Neural crest cell (in vitro differentiated cells): ENCODE measurements around the gene STX3. TPM values are rescaled to one million over a fixed set of nuclear protein-coding genes. Genes with fewer than 3 reads are reported as not detected.

Source experiments
- DNase-seq: peaks from one replicate; pipeline ENCODE4 v3.0.0; 2021; ENCODE audit warnings: low read depth, mixed read lengths, low spot score
- H3K27ac Mint-ChIP-seq: one replicate; pipeline ENCODE4 v1.8.0; 2021; ENCODE audit warnings: mild to moderate bottlenecking, mixed read lengths; ENCODE audit not compliant: unreplicated experiment
- H3K27me3 Mint-ChIP-seq: 2 replicates; pipeline ENCODE4 v1.8.0; 2021; ENCODE audit warnings: low read depth, mild to moderate bottlenecking, mixed read lengths
- H3K36me3 Mint-ChIP-seq: 2 replicates; pipeline ENCODE4 v1.8.0; 2021; ENCODE audit warnings: low read depth, mild to moderate bottlenecking, mixed read lengths
- H3K4me1 Mint-ChIP-seq: 2 replicates; pipeline ENCODE4 v1.8.0; 2021; ENCODE audit warnings: mixed read lengths
- H3K4me3 Mint-ChIP-seq: one replicate; pipeline ENCODE4 v1.8.0; 2021; ENCODE audit warnings: mild to moderate bottlenecking, mixed read lengths
- H3K9me3 Mint-ChIP-seq: 2 replicates; pipeline ENCODE4 v1.8.0; 2021; ENCODE audit warnings: mixed read lengths
- CTCF ChIP-seq: fragments of 200-600 bp; sonication (generic); conservative IDR thresholded peaks from 2 replicates; pipeline ENCODE4 v1.5.0; 2021; ENCODE audit warnings: antibody characterized with exemption, mild to moderate bottlenecking
- total RNA-seq: library from RNA; stranded (reverse); gene quantifications from 2 replicates; pipeline ENCODE4 v1.2.1, GENCODE V29; 2021

Gene STX3
- total RNA-seq, 1 donor from 2014 or later = 6.5 TPM

DNA sequence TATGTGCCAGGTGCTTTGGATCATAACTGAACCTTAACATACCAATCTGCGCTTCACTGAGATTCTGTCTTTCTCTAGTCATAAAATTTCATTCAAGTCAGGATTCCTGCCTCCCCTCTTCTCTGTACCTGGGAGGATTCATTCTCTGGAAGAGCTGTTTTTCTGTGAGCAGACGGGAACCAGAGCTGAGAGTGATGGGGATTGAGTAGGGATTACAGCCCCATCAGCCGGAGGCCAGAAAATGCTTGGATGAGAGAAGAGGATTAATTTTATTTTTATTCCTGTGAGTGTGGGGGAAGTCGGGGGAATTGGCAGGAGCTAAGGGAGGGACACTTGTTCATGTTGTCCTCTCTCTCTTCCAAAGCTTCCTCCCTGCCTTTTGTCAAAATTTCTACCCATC, 4.7 kb downstream of the STX3 start:
- Mint-ChIP-seq H3K36me3 (no peaks in the 10 kb centered on the region), H3K27ac (no peak overlapping the region), H3K4me1 (peaks cover 5% of the 10 kb centered on the region), H3K4me3 (peak overlapping the region; percentile 14), H3K27me3 (peaks cover 28% of the 10 kb centered on the region), H3K9me3 (no peaks in the 10 kb centered on the region)
- no peak for DNase-seq
- no peak for TF ChIP-seq CTCF

- DNase-seq = no peak
- H3K27ac Mint-ChIP-seq = no peak overlapping the region
- peaks cover 3% of the 10 kb centered on the region for H3K4me1 Mint-ChIP-seq
- no peaks in the 10 kb centered on the region for H3K36me3 Mint-ChIP-seq
- no peak for TF ChIP-seq CTCF
- no peaks in the 10 kb centered on the region for H3K9me3 Mint-ChIP-seq
- H3K27me3 Mint-ChIP-seq = peaks cover 25% of the 10 kb centered on the region
- no peak overlapping the region for H3K4me3 Mint-ChIP-seq
These were observed 5.6 kb downstream of the STX3 start for GRCh38 chr11:59760771-59761170.

DNA sequence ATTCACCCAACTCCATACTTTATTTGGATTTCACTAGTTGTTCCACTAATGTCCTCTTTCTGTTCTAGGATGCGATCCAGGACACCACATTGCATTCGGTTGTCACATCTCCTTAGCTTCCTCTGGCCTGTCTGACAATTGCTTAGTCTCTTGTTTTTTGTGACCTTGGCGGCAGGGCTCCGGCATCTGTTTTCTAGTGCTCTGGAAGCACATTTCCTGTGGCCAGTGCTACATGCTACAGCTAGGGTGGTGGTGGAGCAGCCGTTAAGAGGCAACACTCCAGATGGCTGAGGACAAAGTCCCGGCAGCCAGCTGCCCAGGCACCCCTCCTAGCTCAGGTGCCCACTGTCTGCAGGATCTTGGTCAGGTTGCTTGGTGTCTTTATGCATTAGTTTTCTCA, 6.8 kb downstream of the STX3 start:
- no peaks in the 10 kb centered on the region for H3K36me3 Mint-ChIP-seq
- no peak for TF ChIP-seq CTCF
- no peak for DNase-seq
- H3K9me3 Mint-ChIP-seq = no peaks in the 10 kb centered on the region
- H3K27ac Mint-ChIP-seq = no peak overlapping the region
- peaks cover 13% of the 10 kb centered on the region for H3K27me3 Mint-ChIP-seq
- no peak overlapping the region for H3K4me3 Mint-ChIP-seq
- H3K4me1 Mint-ChIP-seq = no peaks in the 10 kb centered on the region

DNA sequence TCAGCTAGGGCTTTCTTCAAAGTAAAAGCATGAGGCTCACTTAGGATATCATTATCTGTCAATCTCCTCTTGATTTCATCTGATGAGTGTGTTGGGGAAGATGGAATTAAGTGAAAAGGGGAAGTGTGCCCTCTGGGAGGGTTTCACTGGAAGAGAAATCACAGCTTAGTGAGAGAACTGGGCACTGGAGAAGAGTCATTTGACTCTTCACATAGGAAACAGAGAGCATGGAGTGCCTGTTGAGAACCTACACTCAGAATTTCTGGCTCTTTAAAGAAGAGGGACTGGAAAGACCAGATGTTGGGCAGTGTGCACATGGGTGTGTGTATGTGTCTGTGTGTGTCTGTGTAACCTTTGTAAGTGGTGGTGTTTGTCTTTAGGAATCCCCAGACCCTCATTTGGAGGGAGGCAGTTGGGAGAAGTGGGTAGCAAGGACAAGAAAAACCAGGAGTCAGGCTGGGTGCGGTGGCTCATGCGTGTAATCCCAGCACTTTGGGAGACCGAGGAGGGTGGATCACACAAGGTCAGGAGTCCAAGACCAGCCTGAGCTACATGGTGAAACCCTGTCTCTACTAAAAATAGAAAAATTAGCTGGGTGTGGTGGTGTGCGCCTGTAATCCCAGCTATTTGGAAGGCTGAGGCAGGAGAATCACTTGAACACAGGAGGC, 10.0 kb downstream of the STX3 start:
- no peak overlapping the region for H3K4me3 Mint-ChIP-seq
- no peaks in the 10 kb centered on the region for H3K27me3 Mint-ChIP-seq
- no peak overlapping the region for H3K27ac Mint-ChIP-seq

DNA sequence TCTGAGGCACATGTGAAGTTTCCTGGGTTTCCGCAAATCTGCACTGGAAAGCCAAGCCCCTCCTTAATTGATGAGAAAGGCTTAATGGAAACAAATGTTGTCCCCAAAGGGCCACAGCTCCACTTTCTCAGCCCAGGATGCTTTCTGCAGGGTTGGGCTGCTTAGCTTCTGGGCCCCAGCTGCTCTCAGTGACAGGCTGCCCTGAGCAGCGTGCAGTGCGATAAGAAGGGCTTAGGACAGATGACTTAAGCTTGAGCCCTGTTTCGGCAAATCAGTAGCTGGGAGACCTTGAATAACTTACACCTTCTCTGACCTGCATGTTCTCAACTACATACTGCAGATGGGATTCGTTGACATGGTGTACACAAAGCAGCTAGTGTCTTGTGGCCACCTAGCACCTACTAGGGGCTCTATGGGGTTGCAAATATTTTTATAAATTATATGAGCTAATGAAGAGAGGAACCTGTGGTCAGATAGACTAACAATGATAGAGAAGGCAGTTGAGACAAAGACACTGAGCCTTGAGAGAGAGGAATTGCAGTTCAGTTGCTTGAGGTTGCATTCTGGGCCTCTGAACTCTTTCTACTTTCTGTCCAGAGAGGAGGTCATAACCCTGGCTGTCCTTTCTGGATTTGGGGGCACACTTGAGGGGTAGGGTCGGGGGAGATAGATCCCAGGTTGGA, 11.5 kb downstream of the STX3 start:
- H3K27ac Mint-ChIP-seq = no peak overlapping the region
- TF ChIP-seq CTCF = no peak
- H3K4me1 Mint-ChIP-seq = no peaks in the 10 kb centered on the region
- H3K9me3 Mint-ChIP-seq = no peaks in the 10 kb centered on the region
- H3K4me3 Mint-ChIP-seq = no peak overlapping the region
- H3K36me3 Mint-ChIP-seq = no peaks in the 10 kb centered on the region
- no peaks in the 10 kb centered on the region for H3K27me3 Mint-ChIP-seq
- DNase-seq = no peak

More for the DNA sequence above, 10.0 kb downstream of the STX3 start:
- DNase-seq = no peak
- no peaks in the 10 kb centered on the region for H3K4me1 Mint-ChIP-seq
- H3K9me3 Mint-ChIP-seq = no peaks in the 10 kb centered on the region
- TF ChIP-seq CTCF = no peak
- no peaks in the 10 kb centered on the region for H3K36me3 Mint-ChIP-seq
